Renal pelvis (tissue), 4 donors: Measurements from ENCODE around the gene ABLIM1. TPM values are rescaled to one million over a fixed set of nuclear protein-coding genes. Genes with fewer than 3 reads are reported as not detected.

Experiments used
- DNase-seq: peaks from one replicate; pipeline ENCODE4 v3.0.0-alpha.2; 2013
- polyA plus RNA-seq, 3 donors: library from polyadenylated mRNA; unstranded; fragments of 120-200 nt; gene quantifications; one replicate each; pipeline ENCODE4 v1.2.1, GENCODE V29; 2013; ENCODE audit not compliant: insufficient read length in 3 of 3

Gene ABLIM1
- polyA plus RNA-seq, 3 donors = 82.3 to 116 (median 108) TPM

GRCh38 chr10:114682121-114682520 lies 24.0 kb upstream of the ABLIM1 start:
- no peak for DNase-seq

- DNase-seq = no peak
These were observed 23.5 kb upstream of the ABLIM1 start for GRCh38 chr10:114681542-114681941.

GRCh38 chr10:114680543-114681117 lies 22.6 kb upstream of the ABLIM1 start:
- no peak for DNase-seq

GRCh38 chr10:114679552-114679951 lies 21.5 kb upstream of the ABLIM1 start:
- DNase-seq = no peak

- no peak for DNase-seq
These were observed 20.7 kb upstream of the ABLIM1 start for GRCh38 chr10:114678820-114679219.

GRCh38 chr10:114678336-114678735 lies 20.3 kb upstream of the ABLIM1 start:
- no peak for DNase-seq

GRCh38 chr10:114674346-114674745 lies 16.3 kb upstream of the ABLIM1 start:
- DNase-seq = no peak

GRCh38 chr10:114669648-114670047 lies 11.6 kb upstream of the ABLIM1 start:
- DNase-seq = no peak

GRCh38 chr10:114668375-114669080 lies 10.5 kb upstream of the ABLIM1 start:
- DNase-seq = no peak

GRCh38 chr10:114665873-114666272 lies 7.8 kb upstream of the ABLIM1 start:
- no peak for DNase-seq

- DNase-seq = no peak
These were observed 7.3 kb upstream of the ABLIM1 start for GRCh38 chr10:114665406-114665805.

GRCh38 chr10:114664127-114664526 lies 6.1 kb upstream of the ABLIM1 start:
- no peak for DNase-seq

GRCh38 chr10:114663626-114664025 lies 5.6 kb upstream of the ABLIM1 start:
- DNase-seq = no peak

GRCh38 chr10:114662646-114663217 lies 4.7 kb upstream of the ABLIM1 start:
- no peak for DNase-seq

- no peak for DNase-seq
These were observed 3.3 kb upstream of the ABLIM1 start for GRCh38 chr10:114661212-114661880.

GRCh38 chr10:114655671-114656070 lies 2.4 kb downstream of the ABLIM1 start:
- no peak for DNase-seq

GRCh38 chr10:114654822-114655575 lies 3.1 kb downstream of the ABLIM1 start:
- no peak for DNase-seq

- no peak for DNase-seq
These were observed 4.1 kb downstream of the ABLIM1 start for GRCh38 chr10:114653926-114654325.

- DNase-seq = no peak
These were observed 5.4 kb downstream of the ABLIM1 start for GRCh38 chr10:114652402-114653368.

- DNase-seq = no peak
These were observed 7.2 kb downstream of the ABLIM1 start for GRCh38 chr10:114650831-114651230.

- DNase-seq = no peak
These were observed 7.8 kb downstream of the ABLIM1 start for GRCh38 chr10:114650266-114650665.
